Mesenchymal stem cell (in vitro differentiated cells and primary cell): Measurements from ENCODE around the gene ASCC1.

Source experiments
- DNase-seq: peaks from one replicate; pipeline ENCODE4 v3.0.0-alpha.2; 2013
- H2AFZ ChIP-seq: one replicate; pipeline ENCODE4 v1.6.1; 2013; ENCODE audit warnings: low read depth, mild to moderate bottlenecking, control low read depth, inconsistent platforms, low read length, moderate library complexity
- H2AK5ac ChIP-seq: 2 replicates; pipeline ENCODE4 v1.6.1; 2013; ENCODE audit warnings: low read length, moderate library complexity, mild to moderate bottlenecking, inconsistent platforms; ENCODE audit not compliant: severe bottlenecking
- H2BK120ac ChIP-seq: one replicate; pipeline ENCODE4 v1.6.1; 2013; ENCODE audit warnings: low read depth, mild to moderate bottlenecking, inconsistent platforms, low read length, moderate library complexity
- H2BK12ac ChIP-seq, 2 experiments: one replicate each; pipeline ENCODE4 v1.6.1; 2013; ENCODE audit warnings: inconsistent platforms in 2 of 2, low read length in 2 of 2, mild to moderate bottlenecking in 2 of 2, moderate library complexity in 2 of 2, control low read depth in 1 of 2
- H2BK15ac ChIP-seq: one replicate; pipeline ENCODE4 v1.6.1; 2013; ENCODE audit warnings: mild to moderate bottlenecking, low read depth, inconsistent platforms; ENCODE audit not compliant: poor library complexity, severe bottlenecking
- H2BK5ac ChIP-seq: 2 replicates; pipeline ENCODE4 v1.6.1; 2013; ENCODE audit warnings: low read depth, mild to moderate bottlenecking, low read length, control low read depth, inconsistent platforms; ENCODE audit not compliant: poor library complexity, severe bottlenecking
- H3K14ac ChIP-seq, 2 experiments: one replicate each; pipeline ENCODE4 v1.6.1; 2013; ENCODE audit warnings: inconsistent platforms in 2 of 2, low read length in 2 of 2, control low read depth in 1 of 2, mild to moderate bottlenecking in 1 of 2, moderate library complexity in 1 of 2
- H3K18ac ChIP-seq, 2 experiments: one replicate each; pipeline ENCODE4 v1.6.1; 2013; ENCODE audit warnings: inconsistent platforms in 2 of 2, low read length in 2 of 2, control low read depth in 1 of 2, low read depth in 1 of 2, mild to moderate bottlenecking in 1 of 2
- H3K23ac ChIP-seq, 2 experiments: one replicate each; pipeline ENCODE4 v1.6.1; 2013; ENCODE audit warnings: inconsistent platforms in 2 of 2, low read length in 2 of 2, mild to moderate bottlenecking in 2 of 2, moderate library complexity in 2 of 2, control low read depth in 1 of 2
- H3K27ac ChIP-seq: 2 replicates; pipeline ENCODE4 v1.5.1; 2013; ENCODE audit warnings: mild to moderate bottlenecking, moderate library complexity, low read length, control low read depth, inconsistent platforms; ENCODE audit not compliant: poor library complexity, severe bottlenecking
- H3K27me3 ChIP-seq, 2 experiments: 2 replicates each; pipeline versions ENCODE4 v1.6.1 to v1.7.0; 2013; ENCODE audit warnings: low read length in 2 of 2, mild to moderate bottlenecking in 2 of 2, moderate library complexity in 2 of 2, control low read depth in 1 of 2, inconsistent platforms in 1 of 2; ENCODE audit not compliant: control insufficient read depth in 1 of 2, insufficient read depth in 1 of 2
- H3K36me3 ChIP-seq, 2 experiments: 2 replicates each; pipeline versions ENCODE4 v1.6.1 to v1.7.0; 2013; ENCODE audit warnings: low read length in 2 of 2, control low read depth in 1 of 2, inconsistent platforms in 1 of 2, low read depth in 1 of 2, mild to moderate bottlenecking in 1 of 2; ENCODE audit not compliant: insufficient read depth in 2 of 2, control insufficient read depth in 1 of 2
- H3K4ac ChIP-seq, 2 experiments: one replicate each; pipeline ENCODE4 v1.6.1; 2013; ENCODE audit warnings: inconsistent platforms in 2 of 2, low read length in 2 of 2, mild to moderate bottlenecking in 2 of 2, moderate library complexity in 2 of 2, control low read depth in 1 of 2, low read depth in 1 of 2
- H3K4me1 ChIP-seq: 2 replicates; pipeline ENCODE4 v1.6.1; 2013; ENCODE audit warnings: low read depth, low read length, control low read depth; ENCODE audit not compliant: control insufficient read depth, insufficient read depth
- H3K4me2 ChIP-seq: 2 replicates; pipeline ENCODE4 v1.6.1; 2013; ENCODE audit warnings: low read length, mild to moderate bottlenecking, inconsistent platforms; ENCODE audit not compliant: poor library complexity, severe bottlenecking
- H3K4me3 ChIP-seq, 2 experiments: 2 replicates each; pipeline versions ENCODE4 v1.5.1 to v1.7.0; 2013; ENCODE audit warnings: low read length in 2 of 2, mild to moderate bottlenecking in 2 of 2, control low read depth in 1 of 2, low read depth in 1 of 2; ENCODE audit not compliant: insufficient read depth in 1 of 2
- H3K79me1 ChIP-seq: replicated peaks from 2 replicates; pipeline ENCODE4 v1.6.1; 2013; ENCODE audit warnings: mild to moderate bottlenecking, control low read depth, low read length, inconsistent platforms; ENCODE audit not compliant: poor library complexity, severe bottlenecking
- H3K9ac ChIP-seq: 2 replicates; pipeline ENCODE4 v1.7.0; 2013; ENCODE audit warnings: mild to moderate bottlenecking, low read length, moderate library complexity
- H3K9me3 ChIP-seq: 2 replicates; pipeline ENCODE4 v1.7.0; 2013; ENCODE audit warnings: mild to moderate bottlenecking, low read length; ENCODE audit not compliant: control insufficient read depth
- H4K8ac ChIP-seq: one replicate; pipeline ENCODE4 v1.6.1; 2013; ENCODE audit warnings: inconsistent platforms, mild to moderate bottlenecking, low read length, moderate library complexity
- H4K91ac ChIP-seq: one replicate; pipeline ENCODE4 v1.6.1; 2013; ENCODE audit warnings: mild to moderate bottlenecking, low read length, inconsistent platforms
- WGBS: methylation state at CpG from one replicate; pipeline ENCODE4 v1.1.7; 2013; ENCODE audit warnings: mixed read lengths; 5-methylcytosine and 5-hydroxymethylcytosine counted together

ASCC1 gene

GRCh38 chr10:72088889-72089575 is 127.0 kb downstream of the ASCC1 start:
- Histone ChIP-seq H3K23ac (no peak overlapping the region), H3K27me3 (peaks cover 48 to 50% of the 10 kb centered on the region in 2 experiments), H3K9ac (no peak overlapping the region), H3K4me2 (peak overlapping the region; percentile 82), H3K9me3 (no peaks in the 10 kb centered on the region), H4K8ac (no peak overlapping the region), H2BK12ac (no peak overlapping the region), H3K14ac (no peak overlapping the region), H3K18ac (peak overlapping the region in 1 of 2 experiments; percentile 54), H3K4me1 (peaks cover 25% of the 10 kb centered on the region), H2BK5ac (no peak overlapping the region), H3K79me1 (no peaks in the 10 kb centered on the region), H2AK5ac (no peak overlapping the region), H3K4me3 (peak overlapping the region in 1 of 2 experiments; percentile 69), H3K27ac (no peak overlapping the region), H3K36me3 (no peaks in the 10 kb centered on the region), H4K91ac (no peak overlapping the region), H2BK120ac (no peak overlapping the region), H2BK15ac (no peak overlapping the region), H3K4ac (no peak overlapping the region), H2AFZ (no peak overlapping the region)
- peak; percentile 52 for DNase-seq
- WGBS: 31% methylated on average over 13 of the region's 14 CpGs

DNA sequence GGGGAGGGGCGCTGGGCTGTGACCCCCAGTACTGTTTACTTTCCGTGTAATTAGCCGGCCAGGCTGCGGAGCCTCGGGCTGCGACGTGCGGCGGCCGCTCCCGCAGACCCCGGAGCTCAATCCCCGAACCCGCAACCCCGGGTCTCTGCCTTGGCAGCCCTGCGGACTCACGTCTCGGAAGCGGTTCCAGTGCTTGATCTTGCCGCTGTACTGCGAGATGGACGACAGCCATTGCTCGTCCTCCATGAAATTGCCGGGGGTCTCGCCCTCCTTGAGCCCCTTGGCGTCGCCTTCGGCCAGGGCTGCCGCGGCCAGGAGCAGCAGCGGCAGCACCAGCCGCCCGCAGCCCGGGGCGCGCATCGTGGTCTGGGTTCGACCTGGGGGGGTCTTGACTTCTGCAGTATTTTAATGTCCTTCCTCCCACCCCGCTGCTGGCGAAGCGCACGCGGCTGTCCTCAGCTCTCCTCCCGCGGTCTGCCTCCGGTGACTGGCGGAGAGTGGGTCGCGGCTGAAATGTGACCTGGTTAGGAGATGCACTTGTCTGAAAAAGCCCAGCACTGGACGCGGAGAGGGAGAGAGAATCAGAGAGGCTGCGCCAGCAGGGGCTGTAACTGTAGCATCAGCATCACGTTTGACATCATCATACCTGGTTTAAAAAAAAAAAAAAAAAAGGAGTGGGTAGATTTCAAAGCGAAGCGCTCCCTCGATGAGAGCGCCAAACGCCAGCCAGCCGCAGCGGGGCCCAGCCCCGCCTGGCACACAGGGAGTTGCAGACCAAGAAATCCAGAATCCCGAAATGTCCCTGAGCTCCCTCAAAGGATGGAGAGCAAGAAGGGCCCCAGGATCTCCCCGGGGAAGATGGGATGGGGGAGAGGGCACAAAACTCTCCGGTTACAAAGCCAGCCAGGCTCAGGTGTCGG is 127.8 kb downstream of the ASCC1 start, which contains the start of gene SPOCK2:
Gene SPOCK2, minus strand, starts transcription at position 583 of the 920 bp plus-strand sequence. Its CDS starts 223 bp downstream, at position 360.
- peak; percentile 35 for DNase-seq
- peak within 1 kb of the TSS in 1 of 2 experiments; percentile 86 for H3K23ac ChIP-seq
- WGBS: 3% methylated on average over 57 of the region's 65 CpGs

DNA sequence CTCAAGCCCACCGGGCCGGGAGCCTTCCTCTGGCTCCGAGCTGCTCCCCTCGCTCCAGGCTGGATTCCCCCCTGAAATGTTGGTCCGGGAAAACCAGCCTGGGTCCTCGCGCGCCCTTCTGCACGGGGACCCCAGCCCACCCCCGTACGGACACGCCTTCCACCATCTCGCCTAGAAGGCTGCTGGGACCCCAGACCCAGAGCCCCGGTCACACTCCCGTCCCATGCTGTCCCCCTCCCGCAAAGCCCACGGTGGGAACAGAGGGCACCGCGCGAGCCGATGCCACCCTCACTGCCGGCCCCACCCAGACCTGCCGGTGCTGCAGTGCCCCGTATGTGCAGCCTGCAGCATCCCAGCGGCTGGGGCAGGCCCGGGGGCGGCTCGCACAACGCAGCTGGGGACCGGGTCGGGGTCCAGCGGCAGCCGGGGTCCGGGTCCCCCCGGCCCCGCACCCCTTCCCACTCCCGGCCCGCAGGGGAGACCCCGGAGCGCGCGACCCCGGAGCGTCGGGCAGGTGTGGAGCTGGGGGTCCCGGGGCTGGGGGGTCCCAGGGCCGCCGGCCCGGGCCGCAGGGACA is 128.6 kb downstream of the ASCC1 start:
- Histone ChIP-seq H2AK5ac (no peak overlapping the region), H4K91ac (no peak overlapping the region), H3K4me2 (peak overlapping the region; percentile 82), H3K14ac (no peak overlapping the region), H3K18ac (peak overlapping the region in 1 of 2 experiments; percentile 79), H2BK120ac (no peak overlapping the region), H3K79me1 (no peaks in the 10 kb centered on the region), H3K4me1 (peaks cover 25% of the 10 kb centered on the region), H2BK12ac (no peak overlapping the region), H3K23ac (peak overlapping the region in 1 of 2 experiments; percentile 34), H2AFZ (no peak overlapping the region), H2BK5ac (no peak overlapping the region), H3K9ac (peak overlapping the region; percentile 36), H3K27me3 (peaks cover 48 to 50% of the 10 kb centered on the region in 2 experiments), H2BK15ac (no peak overlapping the region), H3K9me3 (no peaks in the 10 kb centered on the region), H3K36me3 (no peaks in the 10 kb centered on the region), H3K27ac (no peak overlapping the region), H3K4ac (no peak overlapping the region), H4K8ac (peak overlapping the region; percentile 58), H3K4me3 (peak overlapping the region; percentile 3 to 69)
- WGBS: 4% methylated on average over 48 of the region's 50 CpGs
- DNase-seq: no peak

More for the DNA sequence above, 127.8 kb downstream of the ASCC1 start, which contains the start of gene SPOCK2:
- Histone ChIP-seq H3K14ac (no peak within 1 kb of the TSS), H4K8ac (peak within 1 kb of the TSS; percentile 58), H3K36me3 (no peaks in the 10 kb centered on the region), H3K4me1 (peaks cover 25% of the 10 kb centered on the region), H3K27ac (no peak within 1 kb of the TSS), H4K91ac (no peak within 1 kb of the TSS), H3K4me2 (peak within 1 kb of the TSS; percentile 82), H3K18ac (peak within 1 kb of the TSS in 1 of 2 experiments; percentile 79), H2AFZ (no peak within 1 kb of the TSS), H3K9ac (peak within 1 kb of the TSS; percentile 36), H3K9me3 (no peaks in the 10 kb centered on the region), H2BK120ac (no peak within 1 kb of the TSS), H2AK5ac (no peak within 1 kb of the TSS), H2BK5ac (no peak within 1 kb of the TSS), H3K79me1 (no peaks in the 10 kb centered on the region), H3K4ac (peak within 1 kb of the TSS; percentile 6 to 26), H2BK15ac (peak within 1 kb of the TSS; percentile 78), H3K4me3 (peak within 1 kb of the TSS; percentile 30 to 69), H2BK12ac (no peak within 1 kb of the TSS), H3K27me3 (peaks cover 48 to 50% of the 10 kb centered on the region in 2 experiments)
